ENCODE results near the gene PTPRT.

Gene PTPRT

DNA sequence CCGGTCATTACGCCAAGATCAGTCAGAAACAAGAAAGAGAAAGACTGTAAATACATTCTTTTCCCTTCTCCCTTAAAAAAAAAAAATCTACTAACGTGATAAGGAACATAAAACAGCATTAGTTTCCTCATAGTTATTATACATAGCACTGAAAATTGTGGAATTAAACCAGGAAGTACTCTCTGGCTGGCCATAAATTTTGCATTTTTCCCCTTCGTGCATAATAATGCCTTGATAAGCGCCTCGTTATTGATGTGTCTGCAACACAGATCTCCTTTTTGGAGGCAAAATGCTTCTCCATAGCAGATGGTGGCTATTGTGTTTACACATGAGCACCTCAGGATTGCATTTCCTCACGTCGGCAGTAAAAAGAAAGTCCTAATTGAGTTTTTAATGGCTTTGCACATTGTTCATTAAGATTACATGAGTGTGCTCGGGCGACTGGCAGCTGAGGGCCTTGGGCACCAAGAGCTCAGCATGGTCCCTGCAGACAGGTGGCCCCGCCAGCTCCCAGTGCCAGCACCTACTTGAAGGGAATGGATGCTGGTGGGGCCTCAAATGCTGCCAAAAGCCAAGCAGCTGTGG lies 394.5 kb downstream of the PTPRT start:
- Histone ChIP-seq H3K4me1 (ENCODE audit: insufficient read depth, low read length) (0 out of 2 replicates have a peak, but pooled peaks cover 7% of the 10 kb centered on the region), H3K36me3 (ENCODE audit: insufficient read depth, low read length) (no peaks in the 10 kb centered on the region), H3K9ac (ENCODE audit: low read depth, low read length) (no peak overlapping the region), H3K27me3 (ENCODE audit: insufficient read depth, low read length) (no peaks in the 10 kb centered on the region; the same call in 1 of the 2 replicates), H3K9me3 (ENCODE audit: insufficient read depth, low read depth, low read length) (no peaks in the 10 kb centered on the region), H3K27ac (ENCODE audit: low read depth, low read length) (no peak overlapping the region), H3K4me3 (ENCODE audit: low read length) (no peak overlapping the region)
- 88% methylated on average over 11 of the region's 11 CpGs for WGBS

GRCh38 chr20:42792052-42792451 lies 397.7 kb downstream of the PTPRT start:
- Histone ChIP-seq H3K27me3 (ENCODE audit: insufficient read depth, low read length) (no peaks in the 10 kb centered on the region), H3K4me1 (ENCODE audit: insufficient read depth, low read length) (0 out of 2 replicates have a peak, but pooled peaks cover 7% of the 10 kb centered on the region), H3K27ac (ENCODE audit: low read depth, low read length) (no peak overlapping the region)

GRCh38 chr20:42790111-42790510 lies 399.6 kb downstream of the PTPRT start:
- Histone ChIP-seq H3K9me3 (ENCODE audit: insufficient read depth, low read depth, low read length) (no peaks in the 10 kb centered on the region), H3K9ac (ENCODE audit: low read depth, low read length) (no peak overlapping the region), H3K27me3 (ENCODE audit: insufficient read depth, low read length) (no peaks in the 10 kb centered on the region), H3K27ac (ENCODE audit: low read depth, low read length) (no peak overlapping the region), H3K36me3 (ENCODE audit: insufficient read depth, low read length) (no peaks in the 10 kb centered on the region), H3K4me1 (ENCODE audit: insufficient read depth, low read length) (0 out of 2 replicates have a peak, but pooled peaks cover 2% of the 10 kb centered on the region), H3K4me3 (ENCODE audit: low read length) (no peak overlapping the region)
- WGBS = 95% methylated on average over 2 of the region's 2 CpGs

More at GRCh38 chr20:42792052-42792451, 397.7 kb downstream of the PTPRT start:
- Histone ChIP-seq H3K36me3 (ENCODE audit: insufficient read depth, low read length) (no peaks in the 10 kb centered on the region), H3K9ac (ENCODE audit: low read depth, low read length) (no peak overlapping the region), H3K4me3 (ENCODE audit: low read length) (no peak overlapping the region), H3K9me3 (ENCODE audit: insufficient read depth, low read depth, low read length) (no peaks in the 10 kb centered on the region)
- 96% methylated on average over 1 of the region's 1 CpG for WGBS

- H3K9ac ChIP-seq (ENCODE audit: low read depth, low read length) = no peak overlapping the region
- H3K4me3 ChIP-seq (ENCODE audit: low read length) = no peak overlapping the region
- no peaks in the 10 kb centered on the region for H3K4me1 ChIP-seq (ENCODE audit: insufficient read depth, low read length)
- WGBS = 54% methylated on average over 3 of the region's 5 CpGs
- H3K27ac ChIP-seq (ENCODE audit: low read depth, low read length) = no peak overlapping the region
- no peaks in the 10 kb centered on the region for H3K36me3 ChIP-seq (ENCODE audit: insufficient read depth, low read length)
- H3K9me3 ChIP-seq (ENCODE audit: insufficient read depth, low read depth, low read length) = no peaks in the 10 kb centered on the region
- no peaks in the 10 kb centered on the region for H3K27me3 ChIP-seq (ENCODE audit: insufficient read depth, low read length)
These were observed 401.0 kb downstream of the PTPRT start for GRCh38 chr20:42788707-42789106.

- H3K9ac ChIP-seq (ENCODE audit: low read depth, low read length) = no peak overlapping the region
- WGBS = 57% methylated on average over 4 of the region's 4 CpGs
- no peak overlapping the region for H3K27ac ChIP-seq (ENCODE audit: low read depth, low read length)
- no peaks in the 10 kb centered on the region for H3K27me3 ChIP-seq (ENCODE audit: insufficient read depth, low read length)
- H3K9me3 ChIP-seq (ENCODE audit: insufficient read depth, low read depth, low read length) = no peaks in the 10 kb centered on the region
- no peaks in the 10 kb centered on the region for H3K4me1 ChIP-seq (ENCODE audit: insufficient read depth, low read length)
- no peaks in the 10 kb centered on the region for H3K36me3 ChIP-seq (ENCODE audit: insufficient read depth, low read length)
- no peak overlapping the region for H3K4me3 ChIP-seq (ENCODE audit: low read length)
These were observed 404.7 kb downstream of the PTPRT start for GRCh38 chr20:42785041-42785440.

DNA sequence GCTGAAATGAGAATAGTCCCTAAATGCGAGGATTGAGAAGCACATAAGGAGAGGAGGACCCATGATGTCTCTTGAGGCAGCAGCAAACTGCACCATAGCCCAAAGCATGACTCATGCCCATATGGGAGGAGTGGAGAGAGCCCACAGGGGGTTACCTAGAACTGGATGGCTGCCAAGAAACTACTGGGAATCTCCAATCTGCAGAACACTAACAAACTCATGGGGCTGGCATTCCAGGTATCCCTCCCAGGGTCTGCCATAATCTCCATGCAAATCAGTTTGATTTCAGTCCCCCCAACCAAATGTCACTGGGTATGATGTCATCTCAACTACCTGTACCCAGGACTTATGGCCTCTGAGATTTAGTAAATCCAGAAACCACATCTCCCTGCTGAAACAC lies 410.5 kb downstream of the PTPRT start:
- Histone ChIP-seq H3K9ac (ENCODE audit: low read depth, low read length) (no peak overlapping the region), H3K36me3 (ENCODE audit: insufficient read depth, low read length) (no peaks in the 10 kb centered on the region), H3K4me3 (ENCODE audit: low read length) (no peak overlapping the region), H3K4me1 (ENCODE audit: insufficient read depth, low read length) (no peaks in the 10 kb centered on the region), H3K27me3 (ENCODE audit: insufficient read depth, low read length) (no peaks in the 10 kb centered on the region), H3K9me3 (ENCODE audit: insufficient read depth, low read depth, low read length) (no peaks in the 10 kb centered on the region), H3K27ac (ENCODE audit: low read depth, low read length) (no peak overlapping the region)
- 63% methylated on average over 1 of the region's 1 CpG for WGBS

DNA sequence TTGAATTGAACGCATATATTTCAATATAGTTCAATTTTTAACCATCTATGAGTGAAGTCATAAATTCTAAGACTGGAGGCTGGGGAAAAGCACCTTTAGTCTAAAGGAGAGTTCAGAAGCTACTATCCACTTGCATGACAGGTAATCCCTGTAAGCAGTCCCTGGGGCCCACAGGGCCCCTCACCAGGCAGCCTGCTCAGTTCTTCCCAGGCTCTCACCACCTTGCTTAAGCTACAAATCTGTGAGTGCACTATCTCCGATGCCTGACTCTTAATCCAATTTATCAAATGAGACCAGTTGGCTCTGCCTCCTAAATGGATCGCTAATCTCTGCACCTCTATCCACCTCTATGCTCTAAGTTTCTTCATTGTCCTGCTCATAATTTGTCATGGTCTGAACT lies 413.8 kb downstream of the PTPRT start:
- H3K27me3 ChIP-seq (ENCODE audit: insufficient read depth, low read length) = no peaks in the 10 kb centered on the region
- 93% methylated on average over 2 of the region's 3 CpGs for WGBS
- no peak overlapping the region for H3K4me3 ChIP-seq (ENCODE audit: low read length)
- no peaks in the 10 kb centered on the region for H3K4me1 ChIP-seq (ENCODE audit: insufficient read depth, low read length)
- no peak overlapping the region for H3K27ac ChIP-seq (ENCODE audit: low read depth, low read length)
- H3K36me3 ChIP-seq (ENCODE audit: insufficient read depth, low read length) = no peaks in the 10 kb centered on the region
- H3K9me3 ChIP-seq (ENCODE audit: insufficient read depth, low read depth, low read length) = no peaks in the 10 kb centered on the region
- no peak overlapping the region for H3K9ac ChIP-seq (ENCODE audit: low read depth, low read length)

- H3K4me3 ChIP-seq (ENCODE audit: low read length) = no peak overlapping the region
- H3K36me3 ChIP-seq (ENCODE audit: insufficient read depth, low read length) = no peaks in the 10 kb centered on the region
- no peaks in the 10 kb centered on the region for H3K9me3 ChIP-seq (ENCODE audit: insufficient read depth, low read depth, low read length)
- H3K27me3 ChIP-seq (ENCODE audit: insufficient read depth, low read length) = no peaks in the 10 kb centered on the region
- H3K4me1 ChIP-seq (ENCODE audit: insufficient read depth, low read length) = no peaks in the 10 kb centered on the region
- H3K9ac ChIP-seq (ENCODE audit: low read depth, low read length) = no peak overlapping the region
- 88% methylated on average over 7 of the region's 7 CpGs for WGBS
- H3K27ac ChIP-seq (ENCODE audit: low read depth, low read length) = no peak overlapping the region
These were observed 414.7 kb downstream of the PTPRT start for GRCh38 chr20:42775037-42775436.

- H3K4me3 ChIP-seq (ENCODE audit: low read length) = no peak overlapping the region
- no peaks in the 10 kb centered on the region for H3K4me1 ChIP-seq (ENCODE audit: insufficient read depth, low read length)
- H3K36me3 ChIP-seq (ENCODE audit: insufficient read depth, low read length) = no peaks in the 10 kb centered on the region
- H3K27ac ChIP-seq (ENCODE audit: low read depth, low read length) = no peak overlapping the region
- H3K9ac ChIP-seq (ENCODE audit: low read depth, low read length) = no peak overlapping the region
- H3K27me3 ChIP-seq (ENCODE audit: insufficient read depth, low read length) = no peaks in the 10 kb centered on the region
- WGBS = 89% methylated on average over 1 of the region's 1 CpG
- H3K9me3 ChIP-seq (ENCODE audit: insufficient read depth, low read depth, low read length) = no peaks in the 10 kb centered on the region
These were observed 426.7 kb downstream of the PTPRT start for GRCh38 chr20:42763015-42763414.

- H3K9ac ChIP-seq (ENCODE audit: low read depth, low read length) = no peak overlapping the region
- H3K4me1 ChIP-seq (ENCODE audit: insufficient read depth, low read length) = no peaks in the 10 kb centered on the region
- no peaks in the 10 kb centered on the region for H3K27me3 ChIP-seq (ENCODE audit: insufficient read depth, low read length)
- WGBS = 100% methylated on average over 1 of the region's 1 CpG
- H3K27ac ChIP-seq (ENCODE audit: low read depth, low read length) = no peak overlapping the region
- no peaks in the 10 kb centered on the region for H3K36me3 ChIP-seq (ENCODE audit: insufficient read depth, low read length)
- no peaks in the 10 kb centered on the region for H3K9me3 ChIP-seq (ENCODE audit: insufficient read depth, low read depth, low read length)
- no peak overlapping the region for H3K4me3 ChIP-seq (ENCODE audit: low read length)
These were observed 432.7 kb downstream of the PTPRT start for GRCh38 chr20:42756991-42757390.

- peaks cover 4% of the 10 kb centered on the region; the same call in 1 of the 2 replicates for H3K4me1 ChIP-seq (ENCODE audit: insufficient read depth, low read length)
- H3K36me3 ChIP-seq (ENCODE audit: insufficient read depth, low read length) = no peaks in the 10 kb centered on the region
- no peak overlapping the region for H3K9ac ChIP-seq (ENCODE audit: low read depth, low read length)
- 85% methylated on average over 2 of the region's 2 CpGs for WGBS
- no peak overlapping the region for H3K27ac ChIP-seq (ENCODE audit: low read depth, low read length)
- H3K27me3 ChIP-seq (ENCODE audit: insufficient read depth, low read length) = no peaks in the 10 kb centered on the region
- no peak overlapping the region for H3K4me3 ChIP-seq (ENCODE audit: low read length)
- H3K9me3 ChIP-seq (ENCODE audit: insufficient read depth, low read depth, low read length) = no peaks in the 10 kb centered on the region
These were observed 435.0 kb downstream of the PTPRT start for GRCh38 chr20:42754706-42755105.

DNA sequence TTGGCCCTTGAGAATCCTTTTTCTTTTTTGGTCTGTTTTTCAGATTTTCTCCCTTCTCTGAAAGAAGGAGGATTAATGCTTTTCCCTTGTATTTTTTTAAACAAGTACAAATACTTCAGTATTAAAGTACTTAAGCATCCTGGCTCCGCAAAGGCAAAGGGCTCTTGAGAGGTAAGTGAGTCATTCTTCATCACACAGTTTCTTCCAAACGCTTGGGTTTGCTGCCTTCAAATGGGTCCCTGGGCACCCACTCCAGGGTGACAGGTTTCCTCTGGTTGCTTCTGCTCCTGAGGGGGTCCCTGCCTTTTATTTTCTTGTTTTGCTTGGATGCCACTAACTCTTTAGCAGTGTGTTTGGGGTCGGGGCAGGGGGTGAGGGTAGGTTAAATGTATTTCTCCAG lies 437.1 kb downstream of the PTPRT start:
- peaks cover 9% of the 10 kb centered on the region; the same call in 1 of the 2 replicates for H3K4me1 ChIP-seq (ENCODE audit: insufficient read depth, low read length)
- 87% methylated on average over 3 of the region's 3 CpGs for WGBS
- no peak overlapping the region for H3K9ac ChIP-seq (ENCODE audit: low read depth, low read length)
- no peak overlapping the region for H3K27ac ChIP-seq (ENCODE audit: low read depth, low read length)
- no peak overlapping the region for H3K4me3 ChIP-seq (ENCODE audit: low read length)
- H3K9me3 ChIP-seq (ENCODE audit: insufficient read depth, low read depth, low read length) = no peaks in the 10 kb centered on the region
- no peaks in the 10 kb centered on the region for H3K36me3 ChIP-seq (ENCODE audit: insufficient read depth, low read length)
- peaks cover 2% of the 10 kb centered on the region for H3K27me3 ChIP-seq (ENCODE audit: insufficient read depth, low read length)

Measured in HUES64 (cell line).